Measurements from ENCODE around the gene HSPB8. TPM values are rescaled to one million over a fixed set of nuclear protein-coding genes. Genes with fewer than 3 reads are reported as not detected.

The HSPB8 gene
- total RNA-seq, 1 experiment from 2014 or later: 6.7 TPM

DNA sequence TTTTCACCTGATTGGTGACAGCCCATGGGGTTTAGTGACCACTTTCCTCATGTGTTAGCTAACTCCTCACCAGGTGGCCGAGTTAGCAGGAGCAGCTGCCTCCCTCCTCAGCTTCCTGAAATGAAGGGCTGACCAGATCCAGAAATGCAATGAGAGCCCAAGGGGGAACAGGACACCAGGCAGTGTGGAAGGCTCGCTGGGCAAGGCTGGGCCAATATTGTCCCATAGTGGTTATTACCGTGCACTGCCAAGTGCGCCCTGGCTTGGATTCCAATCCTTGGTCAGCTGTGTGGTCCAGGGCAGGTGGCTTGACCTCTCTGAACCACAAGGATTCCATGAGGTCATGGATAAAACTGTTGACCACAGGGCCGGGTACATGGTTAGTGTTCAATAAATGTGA is 3.6 kb upstream of the HSPB8 start:
- DNase-seq (ENCODE audit: low spot score): no peak
- Mint-ChIP-seq H3K9me3 (peaks cover 4% of the 10 kb centered on the region), H3K36me3 (no peaks in the 10 kb centered on the region), H3K27me3 (ENCODE audit: low read depth) (no peaks in the 10 kb centered on the region), H3K4me1 (peaks cover 51% of the 10 kb centered on the region), H3K4me3 (no peak overlapping the region), H3K27ac (no peak overlapping the region)
- TF ChIP-seq FOXJ3 (CRISPR knock-in tag; IDR thresholded peaks at IDR 0.05; ENCODE audit: borderline replicate concordance) (no peak), TEAD1 (CRISPR knock-in tag; IDR thresholded peaks at IDR 0.05) (no peak), ZNF396 (CRISPR knock-in tag; IDR thresholded peaks at IDR 0.05; ENCODE audit: borderline replicate concordance) (no peak), FOXP1 (CRISPR knock-in tag; IDR thresholded peaks at IDR 0.05; ENCODE audit: borderline replicate concordance) (no peak), IRF2 (CRISPR knock-in tag; IDR thresholded peaks at IDR 0.05; ENCODE audit: borderline replicate concordance, low read depth) (no peak), KAT7 (CRISPR knock-in tag; IDR thresholded peaks at IDR 0.05; ENCODE audit: borderline replicate concordance) (no peak), NFYB (CRISPR knock-in tag; conservative IDR thresholded peaks at IDR 0.05; ENCODE audit: low read depth) (no peak)
- TF ChIP-seq, protein P1, sequence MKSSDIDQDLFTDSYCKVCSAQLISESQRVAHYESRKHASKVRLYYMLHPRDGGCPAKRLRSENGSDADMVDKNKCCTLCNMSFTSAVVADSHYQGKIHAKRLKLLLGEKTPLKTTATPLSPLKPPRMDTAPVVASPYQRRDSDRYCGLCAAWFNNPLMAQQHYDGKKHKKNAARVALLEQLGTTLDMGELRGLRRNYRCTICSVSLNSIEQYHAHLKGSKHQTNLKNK (CRISPR knock-in tag; IDR thresholded peaks at IDR 0.05): no peak
- TF ChIP-seq, protein P2, sequence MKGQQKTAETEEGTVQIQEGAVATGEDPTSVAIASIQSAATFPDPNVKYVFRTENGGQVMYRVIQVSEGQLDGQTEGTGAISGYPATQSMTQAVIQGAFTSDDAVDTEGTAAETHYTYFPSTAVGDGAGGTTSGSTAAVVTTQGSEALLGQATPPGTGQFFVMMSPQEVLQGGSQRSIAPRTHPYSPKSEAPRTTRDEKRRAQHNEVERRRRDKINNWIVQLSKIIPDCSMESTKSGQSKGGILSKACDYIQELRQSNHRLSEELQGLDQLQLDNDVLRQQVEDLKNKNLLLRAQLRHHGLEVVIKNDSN (CRISPR knock-in tag; IDR thresholded peaks at IDR 0.05): no peak
- TF ChIP-seq, protein P3, sequence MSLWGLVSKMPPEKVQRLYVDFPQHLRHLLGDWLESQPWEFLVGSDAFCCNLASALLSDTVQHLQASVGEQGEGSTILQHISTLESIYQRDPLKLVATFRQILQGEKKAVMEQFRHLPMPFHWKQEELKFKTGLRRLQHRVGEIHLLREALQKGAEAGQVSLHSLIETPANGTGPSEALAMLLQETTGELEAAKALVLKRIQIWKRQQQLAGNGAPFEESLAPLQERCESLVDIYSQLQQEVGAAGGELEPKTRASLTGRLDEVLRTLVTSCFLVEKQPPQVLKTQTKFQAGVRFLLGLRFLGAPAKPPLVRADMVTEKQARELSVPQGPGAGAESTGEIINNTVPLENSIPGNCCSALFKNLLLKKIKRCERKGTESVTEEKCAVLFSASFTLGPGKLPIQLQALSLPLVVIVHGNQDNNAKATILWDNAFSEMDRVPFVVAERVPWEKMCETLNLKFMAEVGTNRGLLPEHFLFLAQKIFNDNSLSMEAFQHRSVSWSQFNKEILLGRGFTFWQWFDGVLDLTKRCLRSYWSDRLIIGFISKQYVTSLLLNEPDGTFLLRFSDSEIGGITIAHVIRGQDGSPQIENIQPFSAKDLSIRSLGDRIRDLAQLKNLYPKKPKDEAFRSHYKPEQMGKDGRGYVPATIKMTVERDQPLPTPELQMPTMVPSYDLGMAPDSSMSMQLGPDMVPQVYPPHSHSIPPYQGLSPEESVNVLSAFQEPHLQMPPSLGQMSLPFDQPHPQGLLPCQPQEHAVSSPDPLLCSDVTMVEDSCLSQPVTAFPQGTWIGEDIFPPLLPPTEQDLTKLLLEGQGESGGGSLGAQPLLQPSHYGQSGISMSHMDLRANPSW (CRISPR knock-in tag; conservative IDR thresholded peaks at IDR 0.05; ENCODE audit: low read depth): no peak
- TF ChIP-seq, protein P4, sequence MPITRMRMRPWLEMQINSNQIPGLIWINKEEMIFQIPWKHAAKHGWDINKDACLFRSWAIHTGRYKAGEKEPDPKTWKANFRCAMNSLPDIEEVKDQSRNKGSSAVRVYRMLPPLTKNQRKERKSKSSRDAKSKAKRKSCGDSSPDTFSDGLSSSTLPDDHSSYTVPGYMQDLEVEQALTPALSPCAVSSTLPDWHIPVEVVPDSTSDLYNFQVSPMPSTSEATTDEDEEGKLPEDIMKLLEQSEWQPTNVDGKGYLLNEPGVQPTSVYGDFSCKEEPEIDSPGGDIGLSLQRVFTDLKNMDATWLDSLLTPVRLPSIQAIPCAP (CRISPR knock-in tag; IDR thresholded peaks at IDR 0.05): no peak
- TF ChIP-seq, protein P5, sequence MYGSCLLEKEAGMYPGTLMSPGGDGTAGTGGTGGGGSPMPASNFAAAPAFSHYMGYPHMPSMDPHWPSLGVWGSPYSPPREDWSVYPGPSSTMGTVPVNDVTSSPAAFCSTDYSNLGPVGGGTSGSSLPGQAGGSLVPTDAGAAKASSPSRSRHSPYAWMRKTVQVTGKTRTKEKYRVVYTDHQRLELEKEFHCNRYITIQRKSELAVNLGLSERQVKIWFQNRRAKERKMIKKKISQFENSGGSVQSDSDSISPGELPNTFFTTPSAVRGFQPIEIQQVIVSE (CRISPR knock-in tag; IDR thresholded peaks at IDR 0.05; ENCODE audit: borderline replicate concordance): no peak
- ChIA-PET POLR2A (interaction anchor here (0.8 to 2.5 kb wide), 2 partner anchors 20 to 194 kb away, joined by 3 to 15 read pairs; partner anchors contain the start of gene SRRM4), CTCF (interaction anchor here (0.9 to 1.9 kb wide), 2 partner anchors 18 to 19 kb away, joined by 3 to 5 read pairs; no protein-coding TSS in a partner anchor)
- no peak for ATAC-seq

DNA sequence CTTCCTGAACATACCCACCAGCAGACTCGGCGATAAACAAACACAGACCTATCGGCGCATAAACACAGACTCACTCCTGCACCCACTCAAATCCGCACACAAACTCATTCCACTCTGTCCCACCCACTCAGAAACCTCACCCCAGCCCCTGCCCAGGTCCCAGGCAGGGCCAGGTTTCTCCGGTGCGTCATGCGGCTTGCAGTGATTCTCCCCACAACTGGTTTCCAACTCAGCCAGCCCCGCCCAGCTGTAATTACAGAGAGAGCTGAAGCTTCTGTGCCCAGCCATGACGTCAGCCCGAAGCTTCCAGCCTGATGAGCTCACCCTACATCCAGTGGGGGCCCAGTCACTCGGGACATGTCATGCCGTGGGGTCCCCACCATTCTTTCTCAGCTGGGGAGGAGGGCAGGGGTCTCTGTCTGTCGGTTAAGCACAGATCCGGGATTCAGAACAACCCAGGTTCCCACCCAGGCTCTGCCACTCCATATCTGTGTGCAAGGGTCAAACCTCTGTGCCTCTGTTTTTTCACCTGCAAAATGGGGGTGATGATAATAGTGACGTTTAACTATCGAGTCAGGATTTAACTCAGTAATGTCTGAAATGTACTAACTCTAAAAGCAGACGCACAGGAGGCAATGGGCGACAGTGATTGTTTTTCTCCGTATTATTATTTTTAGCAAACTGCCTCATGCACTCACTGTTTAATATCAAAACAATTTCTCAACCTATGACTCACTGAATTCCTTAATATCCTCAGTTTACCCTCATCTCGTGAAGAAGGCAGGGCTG is 2.3 kb upstream of the HSPB8 start:
- H3K9me3 Mint-ChIP-seq: no peaks in the 10 kb centered on the region
- TF ChIP-seq RELA (CRISPR knock-in tag; IDR thresholded peaks at IDR 0.05; ENCODE audit: borderline replicate concordance) (no peak), SMAD3 (CRISPR knock-in tag; IDR thresholded peaks at IDR 0.05; ENCODE audit: borderline replicate concordance) (no peak), TEAD4 (CRISPR knock-in tag; IDR thresholded peaks at IDR 0.05) (no peak), SP1 (CRISPR knock-in tag; conservative IDR thresholded peaks at IDR 0.05) (no peak), ZNF396 (CRISPR knock-in tag; IDR thresholded peaks at IDR 0.05; ENCODE audit: borderline replicate concordance) (no peak), ZBTB21 (CRISPR knock-in tag; IDR thresholded peaks at IDR 0.05; ENCODE audit: borderline replicate concordance) (no peak), PRRX2 (CRISPR knock-in tag; IDR thresholded peaks at IDR 0.05) (no peak), ELF4 (CRISPR knock-in tag; IDR thresholded peaks at IDR 0.05; ENCODE audit: low read depth) (no peak), GABPB1 (CRISPR knock-in tag; IDR thresholded peaks at IDR 0.05) (no peak), ZNF317 (CRISPR knock-in tag; IDR thresholded peaks at IDR 0.05; ENCODE audit: borderline replicate concordance, low read depth) (no peak), TP53 (CRISPR knock-in tag; IDR thresholded peaks at IDR 0.05) (no peak)
- TF ChIP-seq, protein P6, sequence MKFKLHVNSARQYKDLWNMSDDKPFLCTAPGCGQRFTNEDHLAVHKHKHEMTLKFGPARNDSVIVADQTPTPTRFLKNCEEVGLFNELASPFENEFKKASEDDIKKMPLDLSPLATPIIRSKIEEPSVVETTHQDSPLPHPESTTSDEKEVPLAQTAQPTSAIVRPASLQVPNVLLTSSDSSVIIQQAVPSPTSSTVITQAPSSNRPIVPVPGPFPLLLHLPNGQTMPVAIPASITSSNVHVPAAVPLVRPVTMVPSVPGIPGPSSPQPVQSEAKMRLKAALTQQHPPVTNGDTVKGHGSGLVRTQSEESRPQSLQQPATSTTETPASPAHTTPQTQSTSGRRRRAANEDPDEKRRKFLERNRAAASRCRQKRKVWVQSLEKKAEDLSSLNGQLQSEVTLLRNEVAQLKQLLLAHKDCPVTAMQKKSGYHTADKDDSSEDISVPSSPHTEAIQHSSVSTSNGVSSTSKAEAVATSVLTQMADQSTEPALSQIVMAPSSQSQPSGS (CRISPR knock-in tag; IDR thresholded peaks at IDR 0.05; ENCODE audit: borderline replicate concordance, low read depth): no peak
- TF ChIP-seq, protein P7, sequence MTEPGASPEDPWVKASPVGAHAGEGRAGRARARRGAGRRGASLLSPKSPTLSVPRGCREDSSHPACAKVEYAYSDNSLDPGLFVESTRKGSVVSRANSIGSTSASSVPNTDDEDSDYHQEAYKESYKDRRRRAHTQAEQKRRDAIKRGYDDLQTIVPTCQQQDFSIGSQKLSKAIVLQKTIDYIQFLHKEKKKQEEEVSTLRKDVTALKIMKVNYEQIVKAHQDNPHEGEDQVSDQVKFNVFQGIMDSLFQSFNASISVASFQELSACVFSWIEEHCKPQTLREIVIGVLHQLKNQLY (CRISPR knock-in tag; IDR thresholded peaks at IDR 0.05): no peak
- TF ChIP-seq, protein P8, sequence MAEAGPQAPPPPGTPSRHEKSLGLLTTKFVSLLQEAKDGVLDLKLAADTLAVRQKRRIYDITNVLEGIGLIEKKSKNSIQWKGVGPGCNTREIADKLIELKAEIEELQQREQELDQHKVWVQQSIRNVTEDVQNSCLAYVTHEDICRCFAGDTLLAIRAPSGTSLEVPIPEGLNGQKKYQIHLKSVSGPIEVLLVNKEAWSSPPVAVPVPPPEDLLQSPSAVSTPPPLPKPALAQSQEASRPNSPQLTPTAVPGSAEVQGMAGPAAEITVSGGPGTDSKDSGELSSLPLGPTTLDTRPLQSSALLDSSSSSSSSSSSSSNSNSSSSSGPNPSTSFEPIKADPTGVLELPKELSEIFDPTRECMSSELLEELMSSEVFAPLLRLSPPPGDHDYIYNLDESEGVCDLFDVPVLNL (CRISPR knock-in tag; IDR thresholded peaks at IDR 0.05; ENCODE audit: borderline replicate concordance, low read depth): no peak

More for the DNA sequence above, 2.3 kb upstream of the HSPB8 start:
- ChIA-PET CTCF (interaction anchor here (1.0 to 1.9 kb wide), 2 partner anchors 20 to 267 kb away, joined by 3 to 5 read pairs; no protein-coding TSS in a partner anchor), POLR2A (interaction anchor here (2.5 kb wide), 1 partner anchor 22 kb away, joined by 15 read pairs; no protein-coding TSS in a partner anchor)
- Mint-ChIP-seq H3K4me1 (peaks cover 55% of the 10 kb centered on the region), H3K27me3 (ENCODE audit: low read depth) (no peaks in the 10 kb centered on the region), H3K36me3 (no peaks in the 10 kb centered on the region), H3K4me3 (no peak overlapping the region), H3K27ac (peak overlapping the region; percentile 74; the same call in 1 of the 2 replicates)
- DNase-seq (ENCODE audit: low spot score) (peak; percentile 26), ATAC-seq (no peak)

All from WTC11 (cell line).